ENCODE measurements around the gene PDZRN3. TPM values are rescaled to one million over a fixed set of nuclear protein-coding genes. Genes with fewer than 3 reads are reported as not detected.

The PDZRN3 gene
- total RNA-seq, 1 experiment from 2014 or later, result not detected

- Mint-ChIP-seq H3K4me3 (ENCODE audit: low read depth, unreplicated experiment) (no peak overlapping the region), H3K27me3 (ENCODE audit: unreplicated experiment) (peaks cover 36% of the 10 kb centered on the region), H3K27ac (ENCODE audit: unreplicated experiment) (no peak overlapping the region), H3K9me3 (ENCODE audit: low read depth, unreplicated experiment) (no peaks in the 10 kb centered on the region), H3K4me1 (ENCODE audit: low read depth, unreplicated experiment) (no peaks in the 10 kb centered on the region), H3K36me3 (ENCODE audit: insufficient read depth, unreplicated experiment) (no peaks in the 10 kb centered on the region)
- intact Hi-C loops (cut with micrococcal nuclease; ENCODE audit: unreplicated experiment), result no loop called here
- no peak for DNase-seq
- CTCF ChIA-PET, result no interaction called here
- BruUV-seq (replicated peaks), result no TSS peak
- TF ChIP-seq, protein P1, sequence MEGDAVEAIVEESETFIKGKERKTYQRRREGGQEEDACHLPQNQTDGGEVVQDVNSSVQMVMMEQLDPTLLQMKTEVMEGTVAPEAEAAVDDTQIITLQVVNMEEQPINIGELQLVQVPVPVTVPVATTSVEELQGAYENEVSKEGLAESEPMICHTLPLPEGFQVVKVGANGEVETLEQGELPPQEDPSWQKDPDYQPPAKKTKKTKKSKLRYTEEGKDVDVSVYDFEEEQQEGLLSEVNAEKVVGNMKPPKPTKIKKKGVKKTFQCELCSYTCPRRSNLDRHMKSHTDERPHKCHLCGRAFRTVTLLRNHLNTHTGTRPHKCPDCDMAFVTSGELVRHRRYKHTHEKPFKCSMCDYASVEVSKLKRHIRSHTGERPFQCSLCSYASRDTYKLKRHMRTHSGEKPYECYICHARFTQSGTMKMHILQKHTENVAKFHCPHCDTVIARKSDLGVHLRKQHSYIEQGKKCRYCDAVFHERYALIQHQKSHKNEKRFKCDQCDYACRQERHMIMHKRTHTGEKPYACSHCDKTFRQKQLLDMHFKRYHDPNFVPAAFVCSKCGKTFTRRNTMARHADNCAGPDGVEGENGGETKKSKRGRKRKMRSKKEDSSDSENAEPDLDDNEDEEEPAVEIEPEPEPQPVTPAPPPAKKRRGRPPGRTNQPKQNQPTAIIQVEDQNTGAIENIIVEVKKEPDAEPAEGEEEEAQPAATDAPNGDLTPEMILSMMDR (IDR thresholded peaks at IDR 0.05; ENCODE audit: unreplicated experiment), result no peak
Observed at GRCh38 chr3:73427048-73427706, 197.6 kb downstream of the PDZRN3 start.

DNA sequence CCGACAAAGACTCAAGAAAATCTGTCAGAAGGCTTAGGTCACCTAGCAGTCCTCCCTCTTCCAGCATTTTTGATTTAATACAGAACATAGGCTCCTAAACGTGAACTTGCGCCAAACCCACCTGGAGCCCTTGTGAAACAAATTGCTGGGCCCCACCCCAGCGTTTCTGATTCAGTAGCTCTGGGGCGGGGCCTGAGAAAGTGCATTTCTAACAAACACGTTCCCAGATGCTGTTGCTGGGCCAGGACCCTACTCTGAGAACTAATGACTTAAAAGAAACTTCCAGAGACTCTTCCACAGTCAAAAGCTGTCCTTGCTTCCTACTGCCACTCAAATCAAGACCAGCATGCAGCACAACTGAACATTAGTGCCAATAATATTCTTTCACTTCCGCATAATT lies 198.1 kb downstream of the PDZRN3 start:
- H3K36me3 Mint-ChIP-seq (ENCODE audit: insufficient read depth, unreplicated experiment), result no peaks in the 10 kb centered on the region
- no TSS peak for BruUV-seq (replicated peaks)
- H3K27ac Mint-ChIP-seq (ENCODE audit: unreplicated experiment), result no peak overlapping the region
- H3K27me3 Mint-ChIP-seq (ENCODE audit: unreplicated experiment), result peaks cover 36% of the 10 kb centered on the region
- no peak for DNase-seq
- TF ChIP-seq, protein P1 (IDR thresholded peaks at IDR 0.05; ENCODE audit: unreplicated experiment), result no peak
- CTCF ChIA-PET, result no interaction called here
- no peak overlapping the region for H3K4me3 Mint-ChIP-seq (ENCODE audit: low read depth, unreplicated experiment)
- intact Hi-C loops (cut with micrococcal nuclease; ENCODE audit: unreplicated experiment), result no loop called here
- H3K4me1 Mint-ChIP-seq (ENCODE audit: low read depth, unreplicated experiment), result no peaks in the 10 kb centered on the region
- no peaks in the 10 kb centered on the region for H3K9me3 Mint-ChIP-seq (ENCODE audit: low read depth, unreplicated experiment)

DNA sequence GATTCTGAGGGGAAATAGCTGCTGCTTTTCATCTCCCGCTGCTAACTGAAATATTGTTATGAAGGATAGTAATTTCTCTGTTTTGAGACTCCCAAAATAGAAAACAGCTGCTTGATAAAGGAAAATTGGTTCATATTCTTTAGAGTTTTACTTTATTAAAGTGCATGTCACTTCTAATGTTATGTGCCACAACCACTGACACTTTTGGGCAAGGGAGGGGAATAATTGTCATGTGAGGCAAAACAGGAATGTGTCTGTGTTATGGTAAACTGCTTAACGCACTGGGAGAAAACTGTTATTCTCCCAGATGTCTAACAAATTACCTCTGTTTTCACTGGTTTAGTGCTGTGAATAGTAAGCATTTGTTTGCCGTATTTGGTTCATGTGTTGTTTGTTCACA lies 201.6 kb downstream of the PDZRN3 start:
- H3K4me3 Mint-ChIP-seq (ENCODE audit: low read depth, unreplicated experiment), result no peak overlapping the region
- H3K27me3 Mint-ChIP-seq (ENCODE audit: unreplicated experiment), result peaks cover 24% of the 10 kb centered on the region
- BruUV-seq (replicated peaks), result no TSS peak
- H3K36me3 Mint-ChIP-seq (ENCODE audit: insufficient read depth, unreplicated experiment), result no peaks in the 10 kb centered on the region
- no peak for DNase-seq
- H3K9me3 Mint-ChIP-seq (ENCODE audit: low read depth, unreplicated experiment), result no peaks in the 10 kb centered on the region
- intact Hi-C loops (cut with micrococcal nuclease; ENCODE audit: unreplicated experiment), result no loop called here
- H3K4me1 Mint-ChIP-seq (ENCODE audit: low read depth, unreplicated experiment), result no peaks in the 10 kb centered on the region
- CTCF ChIA-PET, result no interaction called here
- no peak overlapping the region for H3K27ac Mint-ChIP-seq (ENCODE audit: unreplicated experiment)
- TF ChIP-seq, protein P1 (IDR thresholded peaks at IDR 0.05; ENCODE audit: unreplicated experiment), result no peak

- intact Hi-C loops (cut with micrococcal nuclease; ENCODE audit: unreplicated experiment), result no loop called here
- H3K4me1 Mint-ChIP-seq (ENCODE audit: low read depth, unreplicated experiment), result no peaks in the 10 kb centered on the region
- BruUV-seq (replicated peaks), result no TSS peak
- no peaks in the 10 kb centered on the region for H3K9me3 Mint-ChIP-seq (ENCODE audit: low read depth, unreplicated experiment)
- H3K27ac Mint-ChIP-seq (ENCODE audit: unreplicated experiment), result no peak overlapping the region
- H3K36me3 Mint-ChIP-seq (ENCODE audit: insufficient read depth, unreplicated experiment), result no peaks in the 10 kb centered on the region
- TF ChIP-seq, protein P1 (IDR thresholded peaks at IDR 0.05; ENCODE audit: unreplicated experiment), result no peak
- H3K4me3 Mint-ChIP-seq (ENCODE audit: low read depth, unreplicated experiment), result no peak overlapping the region
- no peak for DNase-seq
- CTCF ChIA-PET, result no interaction called here
- H3K27me3 Mint-ChIP-seq (ENCODE audit: unreplicated experiment), result peaks cover 19% of the 10 kb centered on the region
Observed at GRCh38 chr3:73422571-73422970, 202.2 kb downstream of the PDZRN3 start.
